ENCODE measurements around the gene TMEM167B.
A peak's percentile ranks its signal among the peaks of the same experiment; 100 is the strongest.

TMEM167B gene

GRCh38 chr1:109083501-109083900 lies 7.1 kb upstream of the TMEM167B start:
- no peak for DNase-seq (ENCODE audit: low read depth)

GRCh38 chr1:109083923-109084322 lies 6.6 kb upstream of the TMEM167B start:
- DNase-seq (ENCODE audit: low read depth), result no peak

GRCh38 chr1:109084563-109085517 lies 5.7 kb upstream of the TMEM167B start:
- DNase-seq (ENCODE audit: low read depth), result no peak

- peak; percentile 81 for DNase-seq (ENCODE audit: low read depth)
Observed at GRCh38 chr1:109089242-109090015, 1.1 kb upstream of the TMEM167B start.

- peak; percentile 58 for DNase-seq (ENCODE audit: low read depth)
Observed at GRCh38 chr1:109091078-109091838, 694 bp downstream of the TMEM167B start.

GRCh38 chr1:109091839-109092193 lies 1.3 kb downstream of the TMEM167B start:
- DNase-seq (ENCODE audit: low read depth), result no peak

DNA sequence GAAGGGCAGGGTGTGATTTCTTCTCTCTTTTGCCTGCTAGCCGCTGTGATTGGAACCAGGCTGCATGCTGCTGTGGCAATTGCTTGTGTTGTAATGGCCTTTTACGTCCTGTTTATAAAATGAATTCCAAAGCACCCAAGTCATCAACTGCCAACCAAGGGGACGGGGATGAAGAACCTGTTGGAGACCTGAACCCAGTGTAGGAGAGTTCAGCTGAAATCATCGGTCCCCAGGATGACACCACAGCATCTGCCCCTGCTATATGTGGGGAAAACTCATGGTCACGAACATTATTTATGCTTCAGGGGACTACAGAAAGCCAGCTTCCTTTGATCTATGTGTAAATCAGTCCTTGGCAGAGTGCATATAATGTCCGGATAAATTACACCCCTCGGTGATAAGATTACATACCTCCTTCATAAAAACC lies 3.8 kb downstream of the TMEM167B start:
- peak; percentile 71 for DNase-seq (ENCODE audit: low read depth)

DNA sequence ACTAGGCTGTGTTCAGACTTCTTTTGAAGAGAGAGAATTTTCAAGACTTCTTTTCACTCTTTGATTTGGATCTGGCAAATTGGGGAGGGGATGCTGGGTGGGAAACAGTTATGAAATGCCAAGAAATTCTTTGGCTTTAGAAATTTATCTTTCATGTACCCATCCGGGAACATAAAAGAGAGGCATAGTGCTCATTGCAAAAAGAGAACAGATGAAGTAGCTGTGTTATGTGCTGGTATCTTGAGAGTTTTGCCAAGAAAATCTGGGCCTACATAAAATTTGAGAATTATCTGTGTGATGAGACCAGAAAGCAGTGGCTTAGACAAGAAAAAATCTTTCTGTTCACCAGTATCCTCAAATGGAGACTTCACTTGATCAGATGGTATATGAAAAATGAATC lies 4.3 kb downstream of the TMEM167B start:
- no peak for DNase-seq (ENCODE audit: low read depth)

DNA sequence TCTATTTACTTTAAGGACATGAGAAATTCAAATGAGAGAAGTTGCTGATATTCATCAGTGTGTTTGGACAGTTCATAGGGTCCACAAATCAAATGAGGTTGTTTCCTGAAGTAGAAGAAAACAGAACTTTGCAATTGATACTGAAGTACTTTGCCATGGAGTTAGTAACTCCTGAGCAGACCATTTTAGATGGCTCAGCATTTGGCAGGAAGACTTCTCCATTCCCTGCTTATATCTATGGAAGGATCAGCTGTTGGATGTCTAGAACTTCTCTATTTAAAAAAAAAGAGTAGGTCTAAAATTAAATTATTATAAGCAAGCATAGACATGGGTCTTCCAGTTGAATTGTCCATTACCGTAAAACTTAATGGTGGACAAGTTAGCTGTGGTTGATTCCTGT lies 5.1 kb downstream of the TMEM167B start:
- no peak for DNase-seq (ENCODE audit: low read depth)

DNA sequence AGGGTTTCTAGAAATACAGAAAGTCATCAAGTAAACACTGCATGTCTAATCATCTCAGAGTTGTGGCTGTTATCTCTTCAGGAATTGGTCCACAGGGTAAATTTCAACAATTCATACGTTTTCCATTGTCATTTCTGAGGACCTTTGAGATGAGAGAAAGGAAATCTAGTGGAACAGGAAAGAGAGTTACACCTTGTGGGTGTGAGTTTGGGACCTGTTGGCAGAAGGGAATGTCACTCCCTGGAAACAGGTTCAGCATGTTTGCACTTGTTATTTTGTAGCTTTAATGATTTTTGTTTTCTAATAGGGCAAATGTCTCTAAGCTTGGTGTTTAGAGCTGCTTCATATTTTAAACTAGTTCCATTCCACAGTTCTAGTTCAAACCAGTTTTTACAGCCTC lies 5.6 kb downstream of the TMEM167B start:
- DNase-seq (ENCODE audit: low read depth), result no peak

GRCh38 chr1:109099938-109100773 lies 9.6 kb downstream of the TMEM167B start:
- DNase-seq (ENCODE audit: low read depth), result peak; percentile 98

DNA sequence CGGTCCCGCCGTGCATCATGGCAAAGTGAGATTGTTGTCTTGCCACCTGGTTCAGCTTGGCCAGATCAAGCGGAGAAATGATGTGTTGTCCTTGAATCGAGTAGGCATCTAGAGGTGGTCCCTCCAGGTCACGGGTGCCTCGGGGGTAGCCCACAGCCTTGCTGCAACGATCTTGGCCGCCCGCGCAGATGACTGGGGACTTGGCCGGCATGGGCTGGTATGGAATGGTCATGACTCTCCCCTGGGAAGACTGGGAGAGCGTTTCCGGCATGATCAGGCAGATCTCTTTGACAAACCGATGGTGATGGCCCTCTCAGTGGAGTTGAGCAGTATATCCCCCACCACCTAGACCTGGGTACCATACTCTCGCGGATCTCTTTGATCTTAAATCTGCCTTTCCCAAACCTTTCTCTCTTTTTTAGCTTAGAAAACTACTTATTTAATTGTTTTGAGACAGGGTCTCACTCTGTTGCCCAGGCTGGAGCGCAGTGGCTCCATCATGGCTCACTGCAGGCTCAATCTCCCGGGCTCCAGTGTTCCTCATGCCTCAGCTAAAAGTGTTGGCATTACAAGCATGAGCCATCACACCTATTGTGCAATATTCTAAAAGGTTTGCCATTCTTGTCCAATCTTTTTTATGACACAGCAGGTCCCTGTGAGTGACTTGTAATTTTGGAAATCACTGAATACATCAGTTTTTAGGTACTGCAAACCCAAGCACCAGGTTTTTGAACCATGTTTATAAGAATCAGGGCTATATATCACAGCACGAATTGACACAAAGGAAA lies 14.0 kb downstream of the TMEM167B start:
- no peak for DNase-seq (ENCODE audit: low read depth)

- no peak for DNase-seq (ENCODE audit: low read depth)
Observed at GRCh38 chr1:109105881-109106280, 15.3 kb downstream of the TMEM167B start.

GRCh38 chr1:109107785-109108184 lies 17.2 kb downstream of the TMEM167B start:
- DNase-seq (ENCODE audit: low read depth), result no peak

DNA sequence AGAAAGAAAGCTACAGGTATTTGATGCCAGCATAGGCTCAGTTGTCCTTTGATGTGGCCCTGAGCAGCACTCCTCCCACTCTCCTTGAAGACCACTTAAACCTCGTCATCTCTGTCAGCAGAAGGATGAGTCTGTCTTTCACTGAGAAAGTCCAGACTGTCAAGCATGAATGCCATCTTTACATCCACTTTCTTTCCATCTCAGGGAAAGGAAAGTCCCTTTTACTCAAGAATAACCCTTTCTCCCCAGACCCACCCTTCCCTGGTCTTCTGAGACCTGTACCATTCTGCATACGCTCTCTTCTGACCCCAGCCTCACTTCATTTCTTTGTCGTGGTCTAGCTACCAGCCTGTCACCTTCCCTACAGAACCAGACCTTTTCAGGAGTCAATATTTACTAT lies 19.3 kb downstream of the TMEM167B start:
- DNase-seq (ENCODE audit: low read depth), result no peak

DNA sequence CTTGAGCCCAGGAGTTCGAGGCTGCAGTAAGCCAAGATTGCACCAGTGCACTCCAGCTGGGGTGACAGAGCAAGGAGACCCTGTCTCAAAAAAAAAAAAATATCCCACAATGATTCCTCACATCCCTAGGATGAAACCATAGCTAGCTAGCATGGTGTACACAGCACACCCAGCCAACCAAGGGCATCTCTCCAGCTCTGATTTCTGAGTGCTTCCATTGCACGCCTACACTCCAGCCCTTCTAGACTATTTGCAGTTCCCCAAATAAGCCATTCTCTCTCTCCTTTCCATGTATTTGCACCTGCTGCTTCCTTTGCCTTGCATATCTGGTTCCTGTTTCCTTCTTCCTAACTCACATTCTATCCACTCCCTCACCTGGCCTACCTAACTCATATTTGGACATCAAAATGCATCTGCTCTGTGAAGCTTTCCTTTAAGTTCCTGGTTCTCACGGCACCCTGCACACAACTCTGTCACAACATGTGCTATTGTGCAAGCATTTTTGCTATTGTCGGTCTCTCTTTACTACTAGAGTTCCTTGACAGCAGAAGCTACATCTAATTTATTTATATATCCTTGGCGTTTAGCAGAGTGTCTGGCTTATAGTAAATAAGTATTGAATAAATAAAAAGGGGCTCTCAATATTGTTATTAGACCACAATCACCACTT lies 21.0 kb downstream of the TMEM167B start:
- DNase-seq (ENCODE audit: low read depth), result no peak

DNA sequence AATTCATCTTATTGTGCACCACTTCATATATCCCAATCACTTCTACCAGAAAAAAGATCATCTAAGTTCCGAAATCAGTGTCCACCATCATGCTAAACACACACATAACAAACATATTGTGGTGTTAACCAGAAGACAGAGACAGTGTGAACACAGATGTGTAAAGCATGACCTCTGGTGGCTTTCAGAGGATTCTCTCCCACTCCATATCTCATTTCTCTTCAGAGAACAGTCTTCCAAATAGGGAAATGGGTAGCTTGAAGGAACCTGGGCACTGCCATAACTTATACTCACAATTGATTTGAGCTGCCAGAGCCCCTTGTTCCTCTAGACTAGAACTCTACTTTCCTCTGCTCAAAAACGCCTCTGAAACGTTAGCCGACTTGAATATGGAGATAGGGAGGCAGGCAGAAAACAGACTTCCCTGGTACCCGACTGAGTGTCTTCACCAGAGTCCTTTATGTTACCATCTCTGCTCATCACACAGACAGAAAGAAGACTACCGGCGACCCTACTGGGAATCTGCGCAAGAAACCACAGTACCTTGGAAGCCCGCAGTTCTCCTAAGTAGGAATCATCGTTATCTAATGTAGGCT lies 21.6 kb downstream of the TMEM167B start:
- DNase-seq (ENCODE audit: low read depth), result peak; percentile 36

- peak; percentile 85 for DNase-seq (ENCODE audit: low read depth)
Observed at GRCh38 chr1:109112652-109113285, 22.2 kb downstream of the TMEM167B start.

Data from fibroblast of gingiva (primary cell).